ENCODE measurements around the gene CALML4. TPM values are rescaled to one million over a fixed set of nuclear protein-coding genes. Genes with fewer than 3 reads are reported as not detected.
"Not testable (repeated sequence)": the region's sequence is repeated elsewhere in the genome, so short reads cannot be mapped to it uniquely, and the experiment has no call there.

Gene CALML4
- total and polyA plus RNA-seq, 8 donors: 1.5 to 31.4 (median 5.6) TPM

DNA sequence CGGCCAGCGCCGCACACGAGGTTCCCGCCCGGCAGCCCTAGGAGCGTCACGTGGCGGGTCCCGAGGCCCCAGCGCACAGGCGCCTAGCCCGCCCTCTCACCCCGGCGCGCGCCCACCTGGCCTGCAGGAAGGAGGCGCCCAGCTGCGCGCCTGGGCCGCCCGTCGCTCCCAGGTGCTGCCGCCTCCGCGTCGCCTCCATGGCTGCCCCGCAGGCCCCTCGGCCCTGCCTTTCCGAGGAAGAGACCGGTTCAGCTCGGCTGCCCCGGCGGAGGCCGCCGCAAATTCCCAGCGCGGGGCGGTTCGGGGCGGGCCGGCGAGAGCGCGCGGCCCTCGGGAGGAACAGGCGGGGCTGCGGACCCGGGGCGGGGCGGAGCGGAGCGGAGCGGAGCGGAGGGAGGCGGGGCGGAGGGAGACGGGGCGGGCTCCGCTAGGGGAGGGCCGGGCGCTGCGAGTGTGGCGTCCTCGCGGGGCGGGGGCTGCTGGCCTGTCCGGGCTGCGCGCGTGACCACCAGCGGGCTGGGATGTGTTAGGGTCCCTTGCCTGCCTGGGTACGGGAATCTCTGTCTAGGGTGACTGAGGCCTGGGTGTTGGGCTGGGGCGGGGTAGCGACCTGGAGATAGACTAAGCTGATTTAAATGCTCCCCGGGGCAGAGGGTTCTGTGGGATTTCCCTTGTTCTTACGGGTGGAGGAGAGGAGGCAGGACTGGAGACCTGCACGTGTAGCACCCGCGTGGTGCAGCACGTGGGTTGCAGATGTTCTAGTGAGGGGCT, 24.4 kb upstream of the CALML4 start, which contains the start of gene CLN6:
Gene CLN6, minus strand, starts transcription at position 343 of the 771 bp plus-strand sequence. Its CDS starts 144 bp downstream, at position 199.
- no peaks in the 10 kb centered on the region for H3K36me3 ChIP-seq
- FAIRE-seq: no peak
- TF ChIP-seq, protein P1, sequence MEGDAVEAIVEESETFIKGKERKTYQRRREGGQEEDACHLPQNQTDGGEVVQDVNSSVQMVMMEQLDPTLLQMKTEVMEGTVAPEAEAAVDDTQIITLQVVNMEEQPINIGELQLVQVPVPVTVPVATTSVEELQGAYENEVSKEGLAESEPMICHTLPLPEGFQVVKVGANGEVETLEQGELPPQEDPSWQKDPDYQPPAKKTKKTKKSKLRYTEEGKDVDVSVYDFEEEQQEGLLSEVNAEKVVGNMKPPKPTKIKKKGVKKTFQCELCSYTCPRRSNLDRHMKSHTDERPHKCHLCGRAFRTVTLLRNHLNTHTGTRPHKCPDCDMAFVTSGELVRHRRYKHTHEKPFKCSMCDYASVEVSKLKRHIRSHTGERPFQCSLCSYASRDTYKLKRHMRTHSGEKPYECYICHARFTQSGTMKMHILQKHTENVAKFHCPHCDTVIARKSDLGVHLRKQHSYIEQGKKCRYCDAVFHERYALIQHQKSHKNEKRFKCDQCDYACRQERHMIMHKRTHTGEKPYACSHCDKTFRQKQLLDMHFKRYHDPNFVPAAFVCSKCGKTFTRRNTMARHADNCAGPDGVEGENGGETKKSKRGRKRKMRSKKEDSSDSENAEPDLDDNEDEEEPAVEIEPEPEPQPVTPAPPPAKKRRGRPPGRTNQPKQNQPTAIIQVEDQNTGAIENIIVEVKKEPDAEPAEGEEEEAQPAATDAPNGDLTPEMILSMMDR (IDR thresholded peaks at IDR 0.05): no peak
- H3K4me1 ChIP-seq: peaks cover 0 to 11% (median 3%) of the 10 kb centered on the region in 3 donors
- ATAC-seq: peak; percentile 94 to 97 (median 96)
- peak within 1 kb of the TSS; percentile 62 to 79 (median 68) for H3K27ac ChIP-seq
- WGBS, 2 donors: 1% methylated on average over 46 to 82 of the region's 82 CpGs
- intact Hi-C loops (cut with DNase I): no loop called here
- H3K9me3 ChIP-seq: no peaks in the 10 kb centered on the region
- peak within 1 kb of the TSS; percentile 76 to 97 (median 90) for H3K4me3 ChIP-seq
- no peaks in the 10 kb centered on the region for H3K27me3 ChIP-seq
- DNase-seq: peak; percentile 72 to 90 (median 82)

DNA sequence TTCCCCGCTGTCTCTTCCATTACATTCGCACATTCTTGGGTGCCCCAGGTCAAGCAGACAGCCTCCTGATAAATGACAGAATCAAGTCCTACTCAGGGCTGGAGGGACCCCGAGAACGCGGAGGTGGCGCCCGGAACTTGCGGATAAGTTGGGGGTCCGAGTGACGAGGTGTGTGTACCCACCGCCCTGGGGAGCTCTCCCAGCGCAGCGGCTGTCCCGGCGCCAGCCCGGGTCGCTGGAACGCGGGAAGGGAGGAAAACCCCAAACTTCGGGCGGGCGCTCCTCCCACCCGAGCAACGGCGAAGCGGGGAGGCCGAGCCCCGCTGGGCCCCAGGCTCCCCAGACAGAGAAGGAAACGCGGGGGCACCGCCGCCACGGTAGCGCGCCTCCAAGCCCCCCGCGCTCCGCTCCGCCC, 23.8 kb upstream of the CALML4 start:
- 0 to 2% methylated on average over 25 to 39 of the region's 39 CpGs for WGBS, 2 donors
- DNase-seq (peak in 1 of 6 donors; percentile 34), ATAC-seq (peak in 1 of 4 donors; percentile 3)

DNA sequence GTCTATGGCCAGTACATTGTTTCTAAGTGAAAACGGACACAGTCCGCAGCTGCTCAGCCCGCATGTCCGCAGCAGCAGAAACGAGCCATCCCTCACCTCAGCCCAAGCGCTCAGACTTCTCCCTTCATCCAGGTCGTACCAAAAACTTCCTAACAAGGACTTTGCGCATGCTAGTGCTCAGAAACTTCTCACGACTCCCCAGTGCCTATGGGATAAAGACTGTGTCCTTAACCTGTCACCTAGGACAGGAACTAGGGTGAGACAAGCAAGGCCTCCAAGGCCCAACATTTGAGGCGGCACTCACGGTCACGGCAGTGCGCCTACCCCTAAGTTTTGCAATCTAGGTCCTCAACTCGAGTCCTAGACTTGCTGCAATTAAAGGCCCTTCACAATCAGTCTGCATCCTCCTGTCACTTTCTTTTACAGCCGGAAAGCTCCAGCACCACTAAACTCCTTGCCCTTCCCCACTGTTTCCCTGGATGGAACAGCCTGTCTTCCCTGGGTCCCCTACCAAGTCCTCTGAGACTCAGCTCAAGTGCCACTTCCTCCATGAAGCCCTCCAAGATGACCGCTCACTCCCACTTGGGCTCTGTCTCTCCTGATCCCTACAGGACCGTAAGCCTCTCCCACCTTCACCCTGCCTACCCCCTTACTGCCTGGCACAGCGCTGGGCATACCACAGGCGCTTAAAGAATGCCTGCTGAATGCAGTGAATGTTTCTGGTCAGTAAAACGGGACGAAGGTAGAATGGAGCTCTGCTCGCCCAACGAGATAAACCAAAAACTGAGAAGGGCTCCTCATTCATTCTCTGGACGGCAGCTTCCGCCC, 23.2 kb upstream of the CALML4 start:
- H3K9me3 ChIP-seq: no peaks in the 10 kb centered on the region
- no peaks in the 10 kb centered on the region for H3K27me3 ChIP-seq
- DNase-seq (no peak), ATAC-seq (no peak), FAIRE-seq (no peak)
- intact Hi-C loops (cut with DNase I): no loop called here
- H3K4me3 ChIP-seq: peak overlapping the region; percentile 76 to 97 (median 90)
- no peak overlapping the region for H3K27ac ChIP-seq
- TF ChIP-seq, protein P1 (IDR thresholded peaks at IDR 0.05): no peak
- H3K36me3 ChIP-seq: no peaks in the 10 kb centered on the region
- 36 to 39% methylated on average over 25 of the region's 25 CpGs for WGBS, 2 donors
- H3K4me1 ChIP-seq: peaks cover 0 to 11% (median 3%) of the 10 kb centered on the region in 3 donors

More for the DNA sequence above, 23.8 kb upstream of the CALML4 start:
- Histone ChIP-seq H3K27ac (peak overlapping the region; percentile 62 to 79 (median 68)), H3K4me1 (peaks cover 0 to 11% (median 3%) of the 10 kb centered on the region in 3 donors), H3K9me3 (no peaks in the 10 kb centered on the region), H3K36me3 (no peaks in the 10 kb centered on the region), H3K4me3 (peak overlapping the region; percentile 76 to 97 (median 90)), H3K27me3 (no peaks in the 10 kb centered on the region)
- intact Hi-C loops (cut with DNase I): no loop called here
- no peak for FAIRE-seq
- TF ChIP-seq, protein P1 (IDR thresholded peaks at IDR 0.05): no peak

DNA sequence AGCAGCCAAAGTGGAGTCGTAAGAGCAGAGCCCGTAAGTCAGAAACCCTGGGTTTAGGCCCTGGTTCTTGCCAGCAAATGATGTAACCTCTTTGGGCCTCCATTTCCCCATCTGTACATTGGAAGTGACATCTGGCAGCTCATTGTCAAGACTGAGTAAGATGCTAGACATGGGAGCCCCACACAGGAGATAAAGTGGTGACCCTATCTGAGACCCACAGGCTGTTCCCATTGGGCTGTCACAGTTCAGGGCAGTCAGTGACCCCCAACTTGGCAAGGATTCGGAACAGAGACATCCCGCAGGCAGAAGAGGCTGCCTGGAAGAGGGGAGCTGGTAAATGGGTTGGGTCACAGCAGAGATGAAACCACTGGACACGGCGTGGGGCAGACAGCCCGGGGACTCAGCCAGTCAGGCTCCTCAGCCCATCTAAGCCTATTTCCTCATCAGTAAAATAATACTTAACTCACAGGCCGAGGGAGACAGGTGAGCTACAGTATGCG, 22.6 kb upstream of the CALML4 start:
- FAIRE-seq: no peak
- WGBS, 2 donors: 80 to 83% methylated on average over 9 of the region's 9 CpGs
- H3K4me3 ChIP-seq: no peak overlapping the region
- H3K27ac ChIP-seq: no peak overlapping the region
- no peaks in the 10 kb centered on the region for H3K27me3 ChIP-seq
- TF ChIP-seq, protein P1 (IDR thresholded peaks at IDR 0.05): no peak
- no peaks in the 10 kb centered on the region for H3K9me3 ChIP-seq
- ATAC-seq: no peak
- no peak for DNase-seq
- peaks cover 0 to 11% (median 3%) of the 10 kb centered on the region in 3 donors for H3K4me1 ChIP-seq
- H3K36me3 ChIP-seq: no peaks in the 10 kb centered on the region
- intact Hi-C loops (cut with DNase I): no loop called here

DNA sequence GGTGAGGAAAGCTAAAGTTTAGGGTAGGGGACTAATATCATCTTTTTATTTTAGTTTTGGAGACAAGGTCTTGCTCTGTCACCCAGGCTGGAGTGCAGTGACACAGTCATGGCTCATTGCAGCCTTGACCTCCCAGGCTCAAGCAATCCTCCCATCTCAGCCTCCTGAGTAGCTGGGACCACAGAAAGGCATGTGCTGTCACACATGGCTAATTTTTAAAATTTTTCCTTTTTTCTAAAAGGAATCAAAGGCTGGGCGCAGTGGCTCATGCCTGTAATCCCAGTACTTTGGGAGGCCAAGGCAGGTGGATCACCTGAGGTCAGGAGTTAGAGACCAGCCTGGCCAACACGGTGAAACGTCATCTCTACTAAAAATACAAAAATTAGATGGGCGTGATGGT, 20.3 kb upstream of the CALML4 start:
- intact Hi-C loops (cut with DNase I); H3K27ac ChIP-seq; H3K9me3 ChIP-seq; ATAC-seq; H3K36me3 ChIP-seq; DNase-seq; H3K4me3 ChIP-seq; H3K27me3 ChIP-seq; FAIRE-seq: not testable (repeated sequence)
- 95 to 96% methylated on average over 4 of the region's 4 CpGs for WGBS, 2 donors
- peaks cover 0 to 11% (median 3%) of the 10 kb centered on the region in 3 donors for H3K4me1 ChIP-seq
